Left forelimb (tissue), 1 donor: Measurements from ENCODE around the gene DHRS12.

Source experiments
- DNase-seq: peaks from one replicate; pipeline ENCODE4 v3.0.0-alpha.2; 2018; ENCODE audit warnings: low spot score

The DHRS12 gene

DNA sequence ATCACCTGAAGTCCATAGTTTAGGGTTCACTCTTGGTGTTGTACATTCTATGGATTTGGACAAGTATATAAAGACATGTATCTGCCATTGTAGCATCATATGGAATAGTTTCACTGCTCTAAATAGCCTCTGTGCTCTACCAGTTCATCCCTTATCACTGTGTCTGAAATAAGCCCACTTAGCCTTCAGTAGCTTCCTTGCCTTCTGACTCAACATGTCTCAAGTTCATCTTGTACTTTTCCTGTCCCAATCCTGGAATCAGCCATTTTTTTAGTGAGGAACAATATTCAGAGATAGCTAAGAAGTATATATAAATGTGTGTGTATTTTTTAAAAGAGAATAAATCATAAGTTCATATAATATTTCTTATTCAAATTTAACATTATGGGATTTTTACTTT, 79.2 kb downstream of the DHRS12 start:
- DNase-seq: no peak

DNA sequence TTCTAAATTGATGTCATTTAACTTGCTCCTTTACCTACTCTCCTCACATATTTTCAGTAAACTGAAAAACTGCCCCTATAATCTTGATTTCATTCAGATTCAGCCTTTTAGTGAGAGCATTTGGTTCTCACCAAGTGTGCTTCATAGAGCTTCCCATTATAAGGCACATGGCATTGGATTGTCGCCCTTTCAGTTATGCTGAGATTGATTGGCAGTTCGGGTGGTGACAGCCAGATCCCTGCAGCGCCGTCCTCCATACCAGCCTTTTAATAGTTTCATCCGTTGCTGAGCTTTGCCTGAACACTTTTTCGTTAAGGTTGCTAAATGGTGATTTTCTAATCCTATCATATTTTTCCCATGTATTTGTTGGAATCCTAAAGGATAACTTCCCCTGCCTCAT, 80.4 kb downstream of the DHRS12 start:
- no peak for DNase-seq

DNA sequence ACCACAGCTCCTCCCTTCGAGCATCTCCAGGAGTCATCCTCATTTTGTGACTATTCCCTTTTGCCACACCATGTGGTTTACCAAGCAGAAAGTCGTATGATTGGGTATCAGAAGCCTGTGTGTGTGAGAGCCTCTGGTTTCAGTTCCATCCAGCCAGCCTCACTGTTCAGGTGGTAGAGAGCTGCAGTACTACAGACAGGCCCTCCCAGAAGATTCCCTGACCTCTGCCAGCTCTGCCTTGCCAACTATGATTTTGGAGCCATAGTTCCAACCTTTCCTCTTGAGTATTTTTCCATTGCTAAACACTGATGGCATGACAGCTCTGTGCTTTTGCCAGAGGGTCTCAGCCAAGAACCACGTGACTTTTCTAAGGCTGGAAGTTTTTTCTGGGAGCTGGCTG, 82.5 kb downstream of the DHRS12 start:
- DNase-seq: no peak

DNA sequence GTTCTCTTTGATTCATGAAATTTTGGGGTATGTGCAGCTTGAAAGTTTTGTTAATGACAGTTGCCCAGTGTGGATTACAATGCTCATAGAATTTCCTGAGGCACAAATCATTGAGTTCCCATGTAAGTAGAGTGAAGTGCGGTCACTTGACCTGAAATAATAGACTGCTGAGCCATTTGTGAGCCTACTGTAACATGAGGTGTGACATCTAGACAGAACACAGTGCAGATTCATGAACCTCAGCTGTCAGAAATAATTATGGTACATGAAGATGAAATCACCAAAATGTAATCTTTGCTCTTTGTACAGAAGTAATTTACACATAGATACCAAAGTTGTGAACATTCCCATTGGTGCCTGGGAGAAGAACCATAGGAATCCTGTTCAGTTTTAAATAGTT, 84.6 kb downstream of the DHRS12 start:
- no peak for DNase-seq
